Heart right ventricle (tissue), 16 donors: Measurements from ENCODE around the gene SYCE1L. TPM values are rescaled to one million over a fixed set of nuclear protein-coding genes. Genes with fewer than 3 reads are reported as not detected.

ENCODE experiments used
- ATAC-seq, 8 donors: fragments of 200-7000 bp; cut with Tn5 transposase; one replicate each; pipeline ENCODE4 v1.9.1; 2020; ENCODE audit warnings: mild to moderate bottlenecking in 8 of 8, moderate library complexity in 8 of 8, moderate number of reproducible peaks in 1 of 8
- DNase-seq, 2 donors: peaks; one replicate each; pipeline ENCODE4 v3.0.0-alpha.2; 2020
- H3K27ac ChIP-seq, 10 donors: fragments of 200-600 bp; sonication (generic) in 2 of 10; one replicate each; pipeline versions ENCODE4 v1.5.0 to v1.8.0; 2020 to 2022; ENCODE audit warnings: mild to moderate bottlenecking in 3 of 10
- H3K27me3 ChIP-seq, 7 donors: fragments of 200-600 bp; one replicate each; pipeline ENCODE4 v1.8.0; 2021 to 2022; ENCODE audit warnings: mild to moderate bottlenecking in 2 of 7
- H3K36me3 ChIP-seq, 9 donors: fragments of 200-600 bp; sonication (generic) in 1 of 9; one replicate each; pipeline versions ENCODE4 v1.5.0 to v1.8.0; 2020 to 2022; ENCODE audit warnings: mild to moderate bottlenecking in 2 of 9
- H3K4me1 ChIP-seq, 9 donors: fragments of 200-600 bp; sonication (generic) in 1 of 9; one replicate each; pipeline versions ENCODE4 v1.5.0 to v1.8.0; 2020 to 2022; ENCODE audit warnings: mild to moderate bottlenecking in 4 of 9
- H3K4me3 ChIP-seq, 10 donors: fragments of 200-600 bp; sonication (generic) in 2 of 10; one replicate each; pipeline versions ENCODE4 v1.5.0 to v1.8.0; 2020 to 2022; ENCODE audit warnings: mild to moderate bottlenecking in 7 of 10, moderate library complexity in 2 of 10
- H3K9me3 ChIP-seq, 11 donors: fragments of 200-600 bp in 10 of 11; sonication (generic) in 2 of 11; one replicate each; pipeline versions ENCODE4 v1.5.0 to v1.8.0; 2013 to 2022; ENCODE audit warnings: mild to moderate bottlenecking in 2 of 11, control low read depth in 1 of 11, moderate library complexity in 1 of 11
- CTCF ChIP-seq, 9 donors: fragments of 200-600 bp; sonication (generic) in 2 of 9; IDR thresholded peaks; one replicate each; pipeline versions ENCODE4 v1.5.0 to v1.8.0; 2021 to 2022; ENCODE audit warnings: antibody characterized with exemption in 9 of 9, mild to moderate bottlenecking in 5 of 9, moderate library complexity in 1 of 9
- WGBS, 2 donors: extraction: QIAGEN DNeasy Blood & Tissue Kit; methylation state at CpG; one replicate each; pipeline ENCODE4 v1.1.7; 2013; ENCODE audit warnings: inconsistent platforms in 1 of 2; 5-methylcytosine and 5-hydroxymethylcytosine counted together
- intact Hi-C, 10 donors: fragments of 100-400 bp; cut with DNase I; formaldehyde crosslinking; loops; one replicate each; pipeline versions ENCODE4 v1.11.1 to v1.14.2; 2022
- polyA plus RNA-seq, 2 donors: library from polyadenylated mRNA; stranded (reverse); fragments of 200-250 nt; gene quantifications; one replicate each; pipeline ENCODE4 v1.2.3, GENCODE V29; 2013
- total RNA-seq, 10 donors: library from RNA; stranded (reverse); fragmentation: NEBNext Ultra II Directional in 3 of 10; extraction: Animal tissue kit (Norgen Biotek cat#: 25700) in 3 of 10; gene quantifications; one replicate each; pipeline versions ENCODE4 v1.2.1 to v1.2.4, GENCODE V29; 2021 to 2023
- donor health status: Arrhythmogenic right ventricular cardiomyopathy.
- donor health status: ischemic (EF 13 %, LVEDD 7.1; RV severe dilation, severe dysfunction).
- donor health status: healthy with polysubstance abuse.
- donor health status: DM: no; HTN: yes; CAD: no.
- donor health status: DM: no; HTN: no; CAD: no.
- donor health status: ischemic (EF 25% LVEDD 6.9; RV normal size, moderate dysfunction).
- donor health status: ischemic (EF 25% LVEDD 5.7; RV mildly dilated, moderate dysfunction).
- donor health status: healthy.
- donor health status: DM: yes; HTN: yes; CAD: no.
- donor health status: Ischemic cardiomyopathy.
- donor health status: ischemic (EF 35%, LVEDD 5.7; RV mildly dilated, moderate dysfunction).
- donor health status: nonischemic (EF 11% LVEDD 7.7; RV severe dilation, severe dysfunction).
- donor health status: DM: yes; HTN: yes; CAD: no.
- donor health status: PGD.
- donor health status: ischemic (EF 29% LVEDD 5.4; RV normal size, mild dysfunction).
- donor health status: nonischemic (EF 23%, LVEDD 6.1; RV moderate dilation, normal function).

The SYCE1L gene
- total and polyA plus RNA-seq, 12 donors = 0.81 to 2.7 (median 0.99) TPM; not detected in 2

GRCh38 chr16:77207030-77207429 lies 7.8 kb downstream of the SYCE1L start:
- Histone ChIP-seq H3K4me3 (no peak overlapping the region), H3K36me3 (peaks cover 0 to 3% (median 0%) of the 10 kb centered on the region in 9 donors), H3K27ac (no peak overlapping the region), H3K27me3 (peaks cover 0 to 7% (median 4%) of the 10 kb centered on the region in 7 donors), H3K4me1 (peaks cover 0 to 14% (median 4%) of the 10 kb centered on the region in 9 donors), H3K9me3 (no peaks in the 10 kb centered on the region)
- DNase-seq (no peak), ATAC-seq (no peak)
- no peak for TF ChIP-seq CTCF (IDR thresholded peaks at IDR 0.05)
- 54 to 59% methylated on average over 5 of the region's 5 CpGs for WGBS, 2 donors
- intact Hi-C loops = no loop called here

DNA sequence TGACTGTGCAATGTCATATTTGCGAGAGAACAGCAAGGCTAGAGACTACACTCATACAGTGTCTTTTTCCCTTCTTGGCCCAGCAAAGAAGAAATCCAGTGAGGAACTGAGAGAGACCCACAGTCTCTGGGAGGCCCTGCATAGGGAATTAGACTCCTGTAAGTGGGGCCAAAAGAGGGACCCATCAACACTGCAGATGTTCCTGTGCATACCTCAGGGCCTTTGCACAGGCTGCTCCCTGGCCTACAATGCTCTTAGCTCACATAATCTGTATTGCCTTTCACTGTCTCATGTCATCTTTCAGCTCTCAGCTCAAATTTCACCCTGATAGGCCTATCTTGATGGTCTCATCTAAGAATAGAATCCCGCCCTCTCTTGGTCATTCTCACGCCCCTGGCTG lies 9.2 kb downstream of the SYCE1L start:
- Histone ChIP-seq H3K4me3 (no peak overlapping the region), H3K4me1 (peaks cover 3 to 21% (median 18%) of the 10 kb centered on the region in 9 donors), H3K27me3 (peaks cover 0 to 20% (median 11%) of the 10 kb centered on the region in 7 donors), H3K27ac (no peak overlapping the region), H3K9me3 (no peaks in the 10 kb centered on the region), H3K36me3 (no peaks in the 10 kb centered on the region)
- TF ChIP-seq CTCF (IDR thresholded peaks at IDR 0.05) = no peak
- intact Hi-C loops = no loop called here
- ATAC-seq (no peak), DNase-seq (no peak)
- 84 to 97% methylated on average over 3 of the region's 3 CpGs for WGBS, 2 donors

DNA sequence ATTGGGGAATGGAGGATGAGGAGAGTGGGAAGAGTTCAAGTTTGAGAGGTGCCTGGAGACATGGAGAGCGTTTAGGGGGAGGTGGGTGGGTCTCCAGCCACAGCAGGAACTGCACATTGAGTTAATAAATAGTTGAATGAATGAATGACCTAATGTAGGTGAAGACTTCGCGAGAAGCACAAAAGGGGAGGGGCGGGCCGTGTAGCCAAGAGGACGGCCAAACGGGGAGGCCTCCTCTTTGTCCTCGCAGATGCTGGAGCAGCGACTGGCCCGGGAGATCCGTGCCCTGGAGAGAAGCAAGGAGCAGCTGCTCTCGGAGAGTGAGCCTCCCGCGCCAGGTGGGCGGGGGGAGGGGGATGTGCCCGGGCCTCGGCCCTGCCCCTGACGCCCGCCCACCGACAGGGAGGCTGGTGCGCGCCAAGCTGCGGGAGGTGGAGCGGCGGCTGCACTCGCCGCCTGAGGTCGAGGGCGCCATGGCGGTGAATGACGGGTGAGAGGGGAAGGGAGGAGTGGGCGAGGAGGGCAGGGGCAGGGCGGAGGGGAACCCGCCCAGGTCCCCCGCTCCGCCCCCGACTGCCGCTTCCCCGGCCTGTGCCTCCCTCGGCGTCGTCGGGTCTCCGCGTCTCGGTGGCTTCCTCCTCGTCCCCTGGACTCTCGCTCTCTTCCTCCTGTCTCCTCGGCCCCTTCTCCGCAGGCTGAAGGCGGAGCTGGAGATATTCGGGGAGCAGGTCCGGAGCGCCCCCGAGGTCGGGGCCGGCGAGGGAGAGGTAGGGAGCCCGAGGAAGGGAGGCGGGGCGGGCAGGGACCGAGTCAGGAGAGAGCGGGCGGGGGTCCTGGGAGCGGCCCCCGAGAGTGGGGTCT lies 12.9 kb downstream of the SYCE1L start:
- no peak for TF ChIP-seq CTCF (IDR thresholded peaks at IDR 0.05)
- Histone ChIP-seq H3K4me3 (peak overlapping the region; percentile 54 to 74 (median 64)), H3K9me3 (no peaks in the 10 kb centered on the region), H3K27me3 (peaks cover 0 to 22% (median 11%) of the 10 kb centered on the region in 7 donors), H3K27ac (peak overlapping the region in 8 of 10 donors; percentile 9 to 83 (median 63)), H3K36me3 (no peaks in the 10 kb centered on the region), H3K4me1 (peaks cover 3 to 26% (median 23%) of the 10 kb centered on the region in 9 donors)
- intact Hi-C loops = no loop called here
- peak; percentile 17 to 53 for DNase-seq
- ATAC-seq = peak; percentile 52 to 67 (median 64)
- WGBS, 2 donors = 1 to 2% methylated on average over 52 to 66 of the region's 66 CpGs

DNA sequence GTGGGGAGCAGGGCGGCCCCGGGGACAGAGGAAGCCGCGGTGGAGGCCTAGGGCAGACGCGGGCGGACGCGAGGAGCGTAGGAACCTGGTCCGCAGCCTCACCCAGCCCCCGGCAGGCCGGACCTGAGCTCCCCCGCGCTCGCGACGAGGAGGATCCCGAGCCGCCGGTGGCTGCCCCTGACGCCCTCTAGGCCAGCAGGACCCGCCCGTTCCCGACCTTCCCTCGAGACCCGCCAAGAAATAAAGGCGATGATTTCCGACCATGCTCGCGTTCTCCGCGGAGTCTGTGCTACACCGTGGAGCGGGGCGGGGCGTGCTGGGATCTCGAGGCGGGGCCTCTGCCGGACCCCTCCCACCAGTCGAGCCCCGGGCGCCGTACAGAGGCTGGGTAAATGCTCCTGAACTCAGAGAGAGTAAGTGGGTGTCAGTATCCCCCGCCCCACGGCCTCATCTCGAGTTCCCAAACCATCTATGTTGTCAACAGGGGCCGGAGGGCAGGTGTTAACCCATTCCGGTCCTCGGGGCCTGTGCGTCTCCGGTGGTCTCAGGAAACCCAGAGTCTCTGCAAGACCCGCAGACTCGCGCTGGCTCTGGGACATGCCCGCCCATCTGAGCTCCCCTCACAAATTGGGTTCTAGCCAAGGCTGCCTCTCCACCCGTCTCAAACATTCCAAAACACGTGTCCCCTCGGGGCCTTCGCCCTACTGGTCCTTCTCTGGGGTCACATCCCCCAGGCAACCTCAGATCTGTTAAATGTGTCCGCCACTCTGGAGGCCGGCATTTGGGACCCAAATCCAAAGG lies 13.7 kb downstream of the SYCE1L start:
- H3K4me3 ChIP-seq = peak overlapping the region; percentile 54 to 74 (median 64)
- no peaks in the 10 kb centered on the region for H3K9me3 ChIP-seq
- peaks cover 0 to 22% (median 11%) of the 10 kb centered on the region in 7 donors for H3K27me3 ChIP-seq
- peak overlapping the region in 8 of 10 donors; percentile 9 to 83 (median 63) for H3K27ac ChIP-seq
- no peak for TF ChIP-seq CTCF (IDR thresholded peaks at IDR 0.05)
- intact Hi-C loops = no loop called here
- 16 to 17% methylated on average over 61 to 62 of the region's 62 CpGs for WGBS, 2 donors
- ATAC-seq = peak; percentile 74 to 89 (median 84)
- peaks cover 3 to 26% (median 20%) of the 10 kb centered on the region in 9 donors for H3K4me1 ChIP-seq
- H3K36me3 ChIP-seq = no peaks in the 10 kb centered on the region
- DNase-seq = peak; percentile 33 to 53
